Astrocyte (in vitro differentiated cells and primary cell): ENCODE measurements around the gene MRPL1.

Experiments used
- EZH2 ChIP-seq: IDR thresholded peaks from 2 replicates; pipeline ENCODE4 v1.6.1; 2012; ENCODE audit warnings: mild to moderate bottlenecking, low read length, inconsistent platforms; ENCODE audit not compliant: insufficient read depth
- TF ChIP-seq, protein P1 (sequence below): IDR thresholded peaks from 2 replicates; pipeline ENCODE4 v1.5.1; 2011; ENCODE audit warnings: low read depth, mild to moderate bottlenecking, inconsistent platforms, low read length, moderate library complexity; ENCODE audit not compliant: insufficient read depth

- TF ChIP-seq, protein P1, sequence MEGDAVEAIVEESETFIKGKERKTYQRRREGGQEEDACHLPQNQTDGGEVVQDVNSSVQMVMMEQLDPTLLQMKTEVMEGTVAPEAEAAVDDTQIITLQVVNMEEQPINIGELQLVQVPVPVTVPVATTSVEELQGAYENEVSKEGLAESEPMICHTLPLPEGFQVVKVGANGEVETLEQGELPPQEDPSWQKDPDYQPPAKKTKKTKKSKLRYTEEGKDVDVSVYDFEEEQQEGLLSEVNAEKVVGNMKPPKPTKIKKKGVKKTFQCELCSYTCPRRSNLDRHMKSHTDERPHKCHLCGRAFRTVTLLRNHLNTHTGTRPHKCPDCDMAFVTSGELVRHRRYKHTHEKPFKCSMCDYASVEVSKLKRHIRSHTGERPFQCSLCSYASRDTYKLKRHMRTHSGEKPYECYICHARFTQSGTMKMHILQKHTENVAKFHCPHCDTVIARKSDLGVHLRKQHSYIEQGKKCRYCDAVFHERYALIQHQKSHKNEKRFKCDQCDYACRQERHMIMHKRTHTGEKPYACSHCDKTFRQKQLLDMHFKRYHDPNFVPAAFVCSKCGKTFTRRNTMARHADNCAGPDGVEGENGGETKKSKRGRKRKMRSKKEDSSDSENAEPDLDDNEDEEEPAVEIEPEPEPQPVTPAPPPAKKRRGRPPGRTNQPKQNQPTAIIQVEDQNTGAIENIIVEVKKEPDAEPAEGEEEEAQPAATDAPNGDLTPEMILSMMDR: no peak
- no peak for TF ChIP-seq EZH2
Observed at GRCh38 chr4:77819843-77820648, 42.6 kb upstream of the MRPL1 start.
